Non-pigmented ciliary epithelial cell (primary cell): Measurements from ENCODE around the gene SCG2.
A peak's percentile ranks its signal among the peaks of the same experiment; 100 is the strongest.

Experiments used
- DNase-seq: peaks from one replicate; pipeline ENCODE4 v3.0.0-alpha.2; 2010; ENCODE audit warnings: low read depth

SCG2 gene

GRCh38 chr2:223601932-223602666 is at the start of gene SCG2:
Gene SCG2, minus strand, starts transcription at chr2:223602361. Its CDS starts 3,079 bp downstream, at chr2:223599282.
- peak; percentile 83 for DNase-seq

DNA sequence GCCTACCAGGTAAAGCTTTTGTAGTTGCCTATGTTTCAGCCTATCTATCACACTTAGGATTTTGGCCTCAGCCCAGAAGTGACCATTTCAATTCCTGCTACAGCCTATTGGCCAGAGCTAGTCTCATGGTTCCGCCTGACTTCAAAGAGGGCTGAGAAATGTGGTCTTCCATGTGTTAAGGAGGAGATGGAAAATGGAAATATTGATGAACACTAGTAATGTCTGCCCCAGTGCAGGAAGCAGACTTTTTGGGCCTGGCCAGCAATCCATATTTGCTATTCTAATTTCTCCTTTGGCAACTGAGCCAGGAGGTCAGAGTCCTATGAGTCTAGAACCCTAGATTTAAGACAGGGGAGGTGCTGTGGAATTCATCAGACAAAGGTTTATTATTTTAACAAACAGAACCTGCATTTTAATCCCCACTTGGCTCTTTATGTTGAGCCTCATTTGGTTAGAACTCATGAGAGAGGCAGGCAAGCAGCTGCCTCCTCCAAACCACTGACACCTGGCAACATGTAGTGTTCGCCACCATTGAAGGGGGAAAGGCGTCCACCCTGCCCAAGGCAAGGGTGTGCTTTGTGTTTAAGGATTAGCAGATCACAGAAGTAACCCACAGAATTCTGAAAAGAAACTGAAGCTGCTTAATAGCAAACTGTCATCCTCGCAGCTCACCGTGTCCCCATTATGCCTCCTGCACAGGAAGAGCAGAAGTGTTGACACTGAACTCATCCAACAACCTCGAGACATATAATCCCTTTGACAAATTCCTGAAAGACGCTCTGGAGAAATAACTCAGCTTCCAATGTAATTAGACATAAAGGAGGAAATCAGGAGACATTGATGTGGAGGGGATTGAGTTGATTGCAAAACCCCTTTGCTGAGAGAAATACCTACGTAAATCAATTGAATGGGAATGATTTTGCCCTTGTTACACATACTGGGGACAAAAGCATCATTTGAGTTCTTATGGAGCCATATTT is 47.7 kb upstream of the SCG2 start:
- no peak for DNase-seq

GRCh38 chr2:223648755-223649154 is 46.6 kb upstream of the SCG2 start:
- DNase-seq: no peak

- DNase-seq: no peak
Observed at GRCh38 chr2:223647258-223647952, 45.2 kb upstream of the SCG2 start.

GRCh38 chr2:223644136-223644535 is 42.0 kb upstream of the SCG2 start:
- no peak for DNase-seq

DNA sequence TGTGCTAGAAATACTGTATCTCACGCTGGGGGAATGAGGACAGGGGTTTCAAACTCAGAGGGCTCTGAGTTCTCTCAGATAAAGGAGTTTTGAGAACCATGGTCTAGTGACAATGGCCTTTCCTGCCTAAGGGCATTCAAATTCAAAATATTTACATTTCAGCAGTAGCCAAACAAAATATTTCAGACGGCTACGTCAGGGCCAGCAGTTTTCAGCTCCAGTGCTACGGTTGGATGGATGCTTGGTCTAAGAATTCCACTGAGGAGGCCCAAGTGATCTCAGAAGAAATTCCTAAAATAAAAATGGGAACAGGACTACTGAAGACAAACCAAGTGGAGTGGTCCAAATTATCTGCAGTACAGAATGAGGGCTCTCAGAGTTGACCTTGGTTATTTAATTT is 41.1 kb upstream of the SCG2 start:
- DNase-seq: no peak

DNA sequence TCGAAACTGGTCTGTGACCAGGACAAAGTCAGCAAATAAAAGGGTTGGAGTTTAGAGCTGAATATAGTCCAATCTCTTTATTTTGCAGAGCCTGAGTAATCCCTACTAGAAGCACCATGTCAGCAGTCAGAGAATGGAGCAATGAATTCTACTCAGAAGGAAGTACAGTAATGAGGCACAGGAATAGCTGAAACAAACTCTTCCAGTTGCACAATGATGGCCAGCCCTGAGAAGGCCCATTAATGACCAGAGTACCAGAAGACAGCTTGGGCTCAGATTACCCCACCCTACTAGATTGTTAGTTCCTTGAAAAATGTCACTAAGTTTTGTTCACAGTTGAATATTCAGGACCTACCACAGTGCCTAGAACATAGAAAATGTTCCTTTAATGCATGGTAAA is 40.3 kb upstream of the SCG2 start:
- DNase-seq: no peak

- no peak for DNase-seq
Observed at GRCh38 chr2:223641082-223641481, 38.9 kb upstream of the SCG2 start.

DNA sequence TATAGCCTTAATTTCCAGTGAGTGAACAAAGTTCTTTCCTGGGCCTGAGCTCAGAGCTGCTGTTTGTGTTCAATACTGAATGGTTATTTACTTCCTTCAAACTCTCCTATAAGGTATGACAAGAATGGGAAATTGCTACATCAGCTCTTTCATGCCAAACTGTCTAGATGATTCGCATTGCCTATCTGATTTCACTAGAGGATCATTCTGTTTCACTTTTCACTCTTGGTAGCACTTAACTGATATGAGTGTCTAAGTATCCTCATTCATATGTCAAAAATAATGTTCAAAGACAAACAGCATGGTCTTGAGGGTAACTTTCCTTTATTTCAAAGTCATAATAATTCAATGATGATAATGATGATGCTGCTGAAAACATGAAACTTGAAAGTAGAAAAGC is 32.9 kb upstream of the SCG2 start:
- DNase-seq: no peak

- DNase-seq: no peak
Observed at GRCh38 chr2:223634238-223634637, 32.1 kb upstream of the SCG2 start.

- no peak for DNase-seq
Observed at GRCh38 chr2:223633656-223634055, 31.5 kb upstream of the SCG2 start.

- DNase-seq: no peak
Observed at GRCh38 chr2:223632826-223633225, 30.7 kb upstream of the SCG2 start.

GRCh38 chr2:223626716-223627115 is 24.6 kb upstream of the SCG2 start:
- DNase-seq: peak; percentile 85

- DNase-seq: no peak
Observed at GRCh38 chr2:223625652-223626051, 23.5 kb upstream of the SCG2 start.

DNA sequence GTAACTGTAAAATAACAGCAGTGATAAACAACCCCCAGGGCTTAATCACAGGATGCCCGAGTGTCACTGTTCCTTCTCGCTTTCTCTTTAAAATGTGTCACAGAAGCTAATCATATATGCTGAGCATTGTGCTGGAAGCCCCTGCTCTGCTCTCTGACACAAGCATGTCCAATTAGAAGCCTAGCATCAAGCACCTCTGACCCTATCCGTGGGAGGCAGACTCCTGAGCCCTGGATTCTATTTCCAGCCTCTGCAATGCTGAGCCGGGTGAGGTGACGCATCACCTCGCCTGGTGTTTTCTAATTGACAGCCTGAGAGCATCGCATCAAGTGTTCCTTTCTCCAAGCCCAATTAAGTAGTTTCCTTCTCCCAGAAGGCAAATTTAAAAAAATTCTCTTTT is 19.7 kb upstream of the SCG2 start:
- DNase-seq: no peak

GRCh38 chr2:223619486-223620129 is 17.4 kb upstream of the SCG2 start:
- no peak for DNase-seq

DNA sequence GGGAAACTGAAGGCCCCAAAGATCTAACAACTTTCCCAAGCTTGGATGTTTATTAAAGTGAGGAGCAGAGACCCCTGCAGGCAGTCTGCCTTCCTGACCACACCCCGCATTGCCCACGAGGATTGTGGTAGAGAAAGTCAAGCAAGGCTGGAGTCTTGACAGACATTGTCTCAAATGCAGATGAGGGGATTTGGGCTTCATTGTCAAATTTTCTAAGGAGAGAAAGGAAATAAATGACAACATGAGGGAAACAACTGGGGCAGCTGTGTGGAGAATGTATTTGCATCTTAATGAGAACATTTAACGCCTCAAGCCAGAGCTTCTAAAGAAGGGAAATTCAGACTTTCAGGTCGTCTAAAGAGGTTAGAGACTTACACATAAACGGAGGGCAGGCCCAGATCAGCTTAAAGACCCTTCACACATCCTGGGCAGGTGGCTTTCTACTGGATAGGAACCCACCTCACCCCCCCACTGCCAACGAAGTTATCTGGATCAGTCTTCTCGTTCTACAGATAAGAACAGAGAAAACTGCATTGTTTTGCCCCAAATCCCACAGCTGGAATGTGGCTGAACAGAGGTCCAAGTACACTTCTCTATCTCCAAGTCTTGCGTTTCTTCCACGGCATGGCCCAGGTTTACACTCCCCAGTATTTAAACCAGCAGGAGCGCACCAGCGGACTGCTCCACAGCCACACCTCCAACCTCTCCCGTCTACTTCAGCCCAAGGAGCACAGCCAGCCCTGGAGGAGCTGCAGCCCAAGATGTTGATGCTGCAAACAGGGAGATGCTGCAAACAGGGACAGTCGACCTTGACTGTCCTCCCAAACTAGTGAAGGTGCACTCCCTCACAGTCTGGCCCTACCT is 16.2 kb upstream of the SCG2 start:
- DNase-seq: no peak

- DNase-seq: no peak
Observed at GRCh38 chr2:223614534-223614933, 12.4 kb upstream of the SCG2 start.

GRCh38 chr2:223613017-223613950 is 11.1 kb upstream of the SCG2 start:
- peak; percentile 96 for DNase-seq

DNA sequence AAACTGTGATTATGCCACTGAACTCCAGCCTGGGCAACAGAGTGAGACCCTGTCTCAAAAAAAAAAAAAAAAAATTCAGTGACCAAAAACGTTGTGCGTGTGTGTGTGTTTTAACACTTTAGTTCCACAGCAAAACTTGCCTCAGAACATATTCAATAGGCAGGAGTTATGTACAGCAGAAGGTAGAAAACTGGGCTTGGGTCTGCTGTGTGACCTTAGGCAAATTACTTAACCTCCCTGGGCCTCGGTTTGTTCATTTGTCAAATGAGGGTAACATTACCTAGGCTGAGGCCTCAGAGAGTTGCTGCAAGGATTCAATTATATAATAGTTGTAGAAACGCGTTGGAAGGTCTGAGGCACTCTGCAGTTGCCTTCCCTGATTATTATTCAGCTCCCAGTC is 10.3 kb upstream of the SCG2 start:
- no peak for DNase-seq
